ENCODE data around the gene STRIP1.
A peak's percentile ranks its signal among the peaks of the same experiment; 100 is the strongest.
"Not testable (repeated sequence)": the region's sequence is repeated elsewhere in the genome, so short reads cannot be mapped to it uniquely, and the experiment has no call there.

The STRIP1 gene

GRCh38 chr1:110011527-110012041 lies 22.8 kb upstream of the STRIP1 start:
- DNase-seq = peak in 1 of 2 experiments; percentile 54

DNA sequence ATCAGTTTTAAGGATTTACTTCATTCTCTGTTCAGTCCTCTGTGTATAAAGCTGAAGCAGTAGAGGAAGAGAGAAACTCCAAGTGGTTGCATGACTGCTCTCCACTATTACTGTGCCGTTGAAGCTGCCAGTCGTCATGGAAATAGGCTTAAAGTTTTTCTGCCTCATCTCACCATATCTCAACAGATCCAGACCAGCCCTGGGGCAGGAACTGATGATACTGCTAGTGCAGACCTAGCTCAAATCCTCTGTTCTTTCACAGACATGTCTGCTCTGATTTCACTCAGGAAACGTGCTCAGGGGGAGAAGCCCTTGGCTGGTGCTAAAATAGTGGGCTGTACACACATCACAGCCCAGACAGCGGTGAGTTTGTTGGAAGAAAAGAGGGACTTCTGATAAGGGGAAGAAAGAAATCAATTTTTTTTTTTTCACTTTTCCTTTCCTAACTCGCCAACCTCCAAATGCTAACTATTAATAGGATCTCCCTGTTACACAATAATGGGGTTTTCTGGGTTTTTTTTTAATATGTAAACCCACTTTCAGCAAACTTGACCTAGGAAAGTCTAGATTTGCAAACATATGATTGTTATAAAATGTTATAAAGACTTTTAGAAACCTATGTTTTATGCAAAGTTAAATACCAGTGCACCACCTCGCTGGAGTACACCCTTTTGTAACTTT lies 22.2 kb upstream of the STRIP1 start:
- DNase-seq = no peak

DNA sequence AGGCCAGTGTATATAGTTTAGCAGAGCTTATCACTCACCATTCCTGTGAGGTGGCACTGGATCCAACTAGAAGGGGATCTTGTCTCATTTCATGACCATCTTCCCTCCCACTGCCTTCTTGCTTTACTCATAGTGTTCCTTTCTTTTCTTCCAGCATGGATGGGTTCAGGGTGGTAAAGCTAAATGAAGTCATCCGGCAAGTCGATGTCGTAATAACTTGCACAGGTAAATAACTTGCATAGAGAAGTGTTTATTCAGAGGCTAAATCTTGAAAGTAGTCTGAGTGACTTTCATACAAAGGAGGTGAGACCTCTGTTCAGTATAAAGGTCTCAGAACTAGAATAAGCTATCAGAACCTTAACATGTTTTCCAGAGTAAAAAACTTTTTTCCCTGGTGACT lies 16.6 kb upstream of the STRIP1 start:
- no peak for DNase-seq

GRCh38 chr1:110018396-110018795 lies 16.0 kb upstream of the STRIP1 start:
- no peak for DNase-seq

GRCh38 chr1:110019770-110020169 lies 14.7 kb upstream of the STRIP1 start:
- DNase-seq = no peak

GRCh38 chr1:110021285-110021684 lies 13.1 kb upstream of the STRIP1 start:
- DNase-seq = no peak

DNA sequence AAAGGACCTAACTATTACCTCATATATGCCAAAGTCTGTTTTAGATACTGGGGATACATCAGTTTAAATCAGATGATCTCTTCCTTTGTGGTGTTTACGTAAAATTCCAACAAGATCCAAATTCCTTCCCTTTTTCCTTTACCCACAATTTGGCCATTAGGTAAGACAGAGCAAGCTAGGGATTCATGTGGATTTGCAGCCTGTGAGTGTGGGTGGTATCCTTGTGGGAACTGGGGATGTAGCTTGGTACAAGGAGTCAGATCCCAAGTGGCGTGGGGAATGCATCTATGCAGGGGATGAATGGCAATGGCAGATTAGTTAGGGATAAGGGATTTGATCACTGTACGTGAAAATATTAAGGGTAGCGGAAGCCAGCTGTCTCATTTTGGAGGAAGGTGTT lies 9.8 kb upstream of the STRIP1 start:
- no peak for DNase-seq

DNA sequence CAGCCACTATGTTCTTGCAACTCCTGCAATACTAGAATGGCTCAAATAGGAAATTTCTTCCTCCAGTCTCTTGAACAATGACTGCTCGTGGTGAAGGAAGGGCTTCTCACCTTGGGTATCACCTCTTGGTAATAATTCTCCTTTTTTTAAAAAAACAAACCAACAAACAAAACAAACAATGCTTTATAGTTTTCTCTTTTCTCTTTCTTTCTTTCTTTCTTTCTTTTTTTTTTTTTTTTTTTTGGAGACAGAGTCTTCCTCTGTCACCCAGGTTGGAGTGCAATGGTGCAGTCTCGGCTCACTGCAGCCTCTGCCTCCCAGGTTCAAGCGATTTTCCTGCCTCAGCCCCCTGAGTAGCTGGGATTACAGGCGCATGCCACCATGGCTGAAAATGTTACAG lies 3.7 kb upstream of the STRIP1 start:
- DNase-seq = not testable (repeated sequence)

GRCh38 chr1:110032327-110032726 lies 2.1 kb upstream of the STRIP1 start:
- DNase-seq = no peak

- no peak for DNase-seq
Measured at GRCh38 chr1:110033421-110033820, 1.0 kb upstream of the STRIP1 start.

DNA sequence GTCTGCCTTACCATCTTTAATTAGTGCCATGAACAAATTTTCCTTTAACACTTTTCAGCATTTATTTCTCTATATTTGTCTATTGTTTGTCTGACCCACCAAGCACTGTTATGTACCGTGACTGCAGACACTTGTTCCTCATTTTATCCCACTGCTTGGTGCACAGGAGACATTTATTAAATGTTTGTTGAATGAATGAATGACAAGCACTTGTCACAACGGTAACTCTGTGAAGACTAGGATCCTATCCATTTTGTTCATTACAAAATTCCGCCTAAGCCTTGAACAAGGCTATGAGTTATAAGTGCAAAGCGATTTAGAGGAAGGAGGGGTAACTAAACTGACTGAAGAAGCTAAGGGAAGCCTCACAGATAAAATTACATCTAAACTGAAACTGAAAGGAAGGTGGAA lies 379 bp upstream of the STRIP1 start:
- no peak for DNase-seq

- peak in 1 of 2 experiments; percentile 19 for DNase-seq
Measured at GRCh38 chr1:110035236-110035752, 870 bp downstream of the STRIP1 start.

GRCh38 chr1:110038271-110038670 lies 3.8 kb downstream of the STRIP1 start:
- no peak for DNase-seq

GRCh38 chr1:110039641-110040040 lies 5.2 kb downstream of the STRIP1 start:
- no peak for DNase-seq

GRCh38 chr1:110040548-110040947 lies 6.1 kb downstream of the STRIP1 start:
- no peak for DNase-seq

- no peak for DNase-seq
Measured at GRCh38 chr1:110043016-110043415, 8.6 kb downstream of the STRIP1 start.

DNA sequence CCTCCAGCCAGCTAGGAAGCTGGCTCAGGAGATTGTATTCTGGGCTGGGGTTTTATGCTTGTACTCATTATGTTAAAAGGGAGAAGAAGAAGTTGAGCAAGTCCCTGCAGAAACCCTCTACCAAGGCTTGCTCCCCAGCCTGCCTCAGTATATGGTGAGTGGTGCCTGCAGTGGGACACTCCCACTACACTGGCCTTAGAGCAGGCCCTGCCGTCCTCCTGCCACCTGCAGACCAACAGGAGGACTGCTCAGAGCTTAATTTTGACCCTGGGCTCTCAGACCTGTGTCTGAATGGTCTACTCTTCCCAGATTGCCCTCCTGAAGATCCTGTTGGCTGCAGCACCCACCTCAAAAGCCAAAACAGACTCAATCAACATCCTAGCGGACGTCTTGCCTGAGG lies 13.0 kb downstream of the STRIP1 start:
- no peak for DNase-seq

GRCh38 chr1:110048240-110048639 lies 13.8 kb downstream of the STRIP1 start:
- DNase-seq = no peak

DNA sequence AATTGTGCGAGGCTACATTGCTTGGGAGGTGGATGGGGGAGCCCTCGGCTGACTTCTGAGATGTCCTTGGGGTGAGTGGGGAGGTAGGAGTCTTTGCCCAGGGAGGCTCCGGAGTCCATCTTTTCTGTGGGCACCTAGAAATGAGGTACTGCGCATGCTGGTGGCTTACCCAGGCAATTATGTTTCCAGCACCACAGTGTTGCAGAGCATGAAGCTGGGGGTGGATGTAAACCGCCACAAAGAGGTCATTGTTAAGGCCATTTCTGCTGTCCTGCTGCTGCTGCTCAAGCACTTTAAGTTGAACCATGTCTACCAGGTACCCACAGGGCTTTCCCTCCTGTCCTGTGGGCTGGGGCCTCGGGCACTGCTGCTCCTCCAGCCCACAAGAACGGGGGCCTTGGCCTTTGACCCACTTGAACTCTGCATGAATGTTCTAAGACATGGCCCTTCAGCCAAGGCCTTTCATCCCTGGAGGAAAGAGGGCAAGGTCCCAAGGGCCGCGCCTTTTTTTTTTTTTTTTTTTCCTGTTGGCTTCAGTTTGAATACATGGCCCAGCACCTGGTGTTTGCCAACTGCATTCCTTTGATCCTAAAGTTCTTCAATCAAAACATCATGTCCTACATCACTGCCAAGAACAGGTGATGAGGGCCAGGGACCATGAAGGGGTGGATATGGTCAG lies 14.6 kb downstream of the STRIP1 start:
- DNase-seq = no peak

GRCh38 chr1:110049801-110050601 lies 15.6 kb downstream of the STRIP1 start:
- no peak for DNase-seq

DNA sequence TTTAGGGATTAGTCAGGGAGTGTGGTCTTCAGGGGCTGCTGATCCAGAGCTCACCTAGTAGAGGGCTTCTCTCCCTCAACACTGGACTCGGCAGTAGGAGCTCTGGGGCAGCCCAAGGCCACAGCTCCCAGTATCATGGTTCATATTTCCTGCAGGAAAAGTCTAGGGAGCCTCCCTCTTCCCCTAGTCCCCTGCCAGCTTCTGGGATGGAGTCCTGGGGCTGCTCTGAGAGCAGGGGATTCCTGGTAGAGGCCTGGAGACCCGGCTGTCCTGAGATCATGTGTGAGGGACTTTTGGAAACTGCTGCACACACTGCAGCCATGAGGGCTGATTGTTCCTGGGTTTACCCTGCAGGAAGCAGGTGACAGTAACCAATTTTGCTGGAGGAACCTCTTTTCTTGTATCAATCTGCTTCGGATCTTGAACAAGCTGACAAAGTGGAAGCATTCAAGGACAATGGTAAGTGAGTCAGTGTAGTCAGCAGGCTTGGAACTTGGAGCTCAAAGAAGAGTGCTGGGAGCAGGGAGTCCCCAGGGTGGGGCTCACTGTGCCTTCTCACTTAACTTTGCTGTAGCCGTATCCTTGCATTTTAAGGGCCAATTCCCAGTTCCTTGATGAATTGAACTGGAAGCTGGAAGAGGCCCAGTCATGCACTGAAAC lies 16.3 kb downstream of the STRIP1 start:
- no peak for DNase-seq

DNA sequence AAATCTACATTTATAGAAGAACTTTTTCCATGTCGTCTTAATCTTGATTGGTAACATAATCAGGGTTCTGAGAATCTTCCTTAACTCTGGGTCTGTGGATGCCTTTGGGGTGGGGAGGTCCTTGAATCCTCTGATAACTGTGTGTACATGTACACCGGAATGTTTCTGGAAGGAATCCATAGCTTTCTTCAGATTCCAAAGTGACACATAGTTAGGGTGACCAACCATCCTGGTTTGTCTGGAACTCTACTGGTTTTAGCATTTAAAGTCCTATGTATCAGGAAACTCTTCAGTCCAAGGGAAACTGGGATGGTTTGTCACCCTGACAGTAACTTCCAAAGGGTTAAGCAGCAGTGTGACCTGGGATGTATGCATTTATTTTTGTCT lies 16.8 kb downstream of the STRIP1 start:
- DNase-seq = no peak

All from SW 1271 (cell line).